A549 (cell line): ENCODE data around the gene TMEM129. TPM values are rescaled to one million over a fixed set of nuclear protein-coding genes. Genes with fewer than 3 reads are reported as not detected.

ENCODE experiments used
- ATAC-seq, 2 experiments: fragments of 200-7000 bp in 1 of 2; fragments of >200 bp in 1 of 2; cut with Nextera tagmentation in 1 of 2; cut with Tn5 transposase in 1 of 2; 3 replicates each; pipeline versions ENCODE4 v1.8.0 to v1.9.1; 2018 to 2020; ENCODE audit warnings: mild to moderate bottlenecking in 1 of 2, moderate library complexity in 1 of 2
- CTCF ChIA-PET: fragments of 300-600 bp; sonication (Branson Sonifier 250); formaldehyde crosslinking; extraction: SDS; loops from one replicate; lab custom pipeline; 2021; ENCODE audit warnings: antibody characterized with exemption, inconsistent platforms; lab: Yijun Ruan, JAX
- POLR2A ChIA-PET: fragments of 350-600 bp; formaldehyde crosslinking; extraction: SDS; loops from one replicate; lab custom pipeline; 2021; ENCODE audit warnings: antibody characterized with exemption, inconsistent platforms; lab: Yijun Ruan, JAX
- DNase-seq, 2 experiments: peaks; one replicate each; pipeline versions ENCODE4 v3.0.0 to v3.0.0-alpha.2; 2011 to 2016; ENCODE audit warnings: low read depth in 1 of 2, low spot score in 1 of 2
- FAIRE-seq: peaks from 2 replicates; lab custom pipeline; 2011; peaks lifted over from hg19 to GRCh38; lab: Jason Lieb, UNC
- H3K27ac ChIP-seq, 2 experiments: fragments of >200 bp; sonication (Bioruptor Twin); formaldehyde crosslinking; 3 replicates each; pipeline ENCODE4 v1.5.1; 2016 to 2017
- H3K4me1 ChIP-seq: fragments of >200 bp; sonication (Bioruptor Twin); formaldehyde crosslinking; 3 replicates; pipeline ENCODE4 v1.6.1; 2016
- H3K4me2 ChIP-seq: fragments of >200 bp; sonication (Bioruptor Twin); formaldehyde crosslinking; 3 replicates; pipeline ENCODE4 v1.6.1; 2016
- H3K4me3 ChIP-seq: fragments of >200 bp; sonication (Bioruptor Twin); formaldehyde crosslinking; 3 replicates; pipeline ENCODE4 v1.5.1; 2016
- H3K9me3 ChIP-seq: fragments of >200 bp; sonication (Bioruptor Twin); formaldehyde crosslinking; 3 replicates; pipeline ENCODE4 v1.6.1; 2016
- BCL3 ChIP-seq: fragments of >200 bp; sonication (Bioruptor Twin); formaldehyde crosslinking; IDR thresholded peaks from 3 replicates; pipeline ENCODE4 v1.6.1; 2016
- BHLHE40 ChIP-seq: IDR thresholded peaks from 2 replicates; pipeline ENCODE4 v1.6.1; 2012; ENCODE audit warnings: low read depth, low read length, inconsistent platforms
- CBX8 ChIP-seq: fragments of 200-600 bp; sonication (generic); IDR thresholded peaks from 2 replicates; pipeline ENCODE4 v1.6.1; 2016
- CHD2 ChIP-seq: fragments of 150-350 bp; IDR thresholded peaks from 2 replicates; pipeline ENCODE4 v1.6.1; 2014; ENCODE audit warnings: low read length; ENCODE audit not compliant: partially characterized antibody
- EHF ChIP-seq: fragments of 250-450 bp; sonication (Bioruptor Pico); IDR thresholded peaks from 2 replicates; pipeline ENCODE4 v1.5.0; 2020; ENCODE audit warnings: mild to moderate bottlenecking
- ESRRA ChIP-seq: fragments of 150-350 bp; IDR thresholded peaks from 2 replicates; pipeline ENCODE4 v1.6.1; 2014; ENCODE audit warnings: mild to moderate bottlenecking, low read length, borderline replicate concordance
- FOSB ChIP-seq: fragments of 250-450 bp; sonication (Bioruptor Pico); IDR thresholded peaks from 2 replicates; pipeline ENCODE4 v1.5.0; 2020; ENCODE audit warnings: mild to moderate bottlenecking, moderate library complexity
- FOSL2 ChIP-seq, 2 experiments: fragments of 450-650 bp in 1 of 2; fragments of >200 bp in 1 of 2; sonication (Bioruptor Twin) in 1 of 2; formaldehyde crosslinking; IDR thresholded peaks; 2 replicates each; pipeline versions ENCODE4 v1.5.0 to v1.6.1; 2016 to 2020; ENCODE audit warnings: mild to moderate bottlenecking in 1 of 2, moderate library complexity in 1 of 2
- GATA3 ChIP-seq: IDR thresholded peaks from 2 replicates; pipeline ENCODE4 v1.6.1; 2012; ENCODE audit warnings: borderline replicate concordance
- HEYL ChIP-seq: fragments of 250-450 bp; sonication (Bioruptor Pico); IDR thresholded peaks from 2 replicates; pipeline ENCODE4 v1.8.0; 2021; ENCODE audit warnings: mild to moderate bottlenecking, moderate library complexity
- HOXA7 ChIP-seq: fragments of 250-450 bp; sonication (Bioruptor Pico); IDR thresholded peaks from 2 replicates; pipeline ENCODE4 v1.5.0; 2020; ENCODE audit warnings: mild to moderate bottlenecking, moderate library complexity
- JUN ChIP-seq, 2 experiments: fragments of >200 bp; sonication (Bioruptor Twin); formaldehyde crosslinking; IDR thresholded peaks; 2 replicates in 1 of 2; 3 replicates in 1 of 2; pipeline ENCODE4 v1.6.1; 2016 to 2017
- JUNB ChIP-seq: fragments of >200 bp; sonication (Bioruptor Twin); formaldehyde crosslinking; IDR thresholded peaks from 2 replicates; pipeline ENCODE4 v1.6.1; 2016
- KDM1A ChIP-seq: fragments of 200-600 bp; sonication (generic); IDR thresholded peaks from 2 replicates; pipeline ENCODE4 v1.6.1; 2016; ENCODE audit warnings: low read depth, mild to moderate bottlenecking
- MAZ ChIP-seq: fragments of 150-350 bp; IDR thresholded peaks from 2 replicates; pipeline ENCODE4 v1.6.1; 2014; ENCODE audit warnings: antibody characterized with exemption, low read depth, low read length, borderline replicate concordance
- NPAS2 ChIP-seq: fragments of 250-450 bp; sonication (Bioruptor Pico); IDR thresholded peaks from 2 replicates; pipeline ENCODE4 v1.8.0; 2022; ENCODE audit warnings: mild to moderate bottlenecking, moderate library complexity, borderline replicate concordance
- NR3C1 ChIP-seq: fragments of >200 bp; sonication (Bioruptor Twin); formaldehyde crosslinking; IDR thresholded peaks from 3 replicates; pipeline ENCODE4 v1.6.1; 2017
- PHF8 ChIP-seq: fragments of 200-600 bp; sonication (generic); IDR thresholded peaks from 2 replicates; pipeline ENCODE4 v1.6.1; 2016; ENCODE audit warnings: low read depth, mild to moderate bottlenecking, antibody characterized with exemption, moderate library complexity, borderline replicate concordance
- SMC3 ChIP-seq: fragments of >200 bp; sonication (Bioruptor Twin); formaldehyde crosslinking; IDR thresholded peaks from 3 replicates; pipeline ENCODE4 v1.6.1; 2018; ENCODE audit warnings: inconsistent platforms
- TP53 ChIP-seq: fragments of 250-450 bp; sonication (Bioruptor Pico); IDR thresholded peaks from 2 replicates; pipeline ENCODE4 v1.5.0; 2021; ENCODE audit warnings: mild to moderate bottlenecking, moderate library complexity
- ZC3H11A ChIP-seq: fragments of 450-650 bp; IDR thresholded peaks from 2 replicates; pipeline ENCODE4 v1.6.1; 2014; ENCODE audit warnings: antibody characterized with exemption, mild to moderate bottlenecking
- ZNF302 ChIP-seq: fragments of 250-450 bp; sonication (Bioruptor Pico); IDR thresholded peaks from 2 replicates; pipeline ENCODE4 v1.9.0; 2021; ENCODE audit warnings: inconsistent platforms, mild to moderate bottlenecking, moderate library complexity
- ZSCAN20 ChIP-seq: fragments of 250-450 bp; sonication (Bioruptor Pico); IDR thresholded peaks from 2 replicates; pipeline ENCODE4 v1.8.0; 2022; ENCODE audit warnings: mild to moderate bottlenecking, moderate library complexity
- WGBS: methylation state at CpG from one replicate; pipeline ENCODE4 v1.1.6; 2017; ENCODE audit errors: missing lambda C conversion rate; 5-methylcytosine and 5-hydroxymethylcytosine counted together
- polyA plus RNA-seq, 4 experiments: library from polyadenylated mRNA; depleted of rRNA in 3 of 4; stranded (reverse); fragments of >200 nt; fragmentation: RNase III in 1 of 4; extraction: RNeasy Plus Mini Kit Qiagen cat#74134 plus additional on column Dnase treatment in 1 of 4; gene quantifications; 2 replicates in 3 of 4; 3 replicates in 1 of 4; pipeline ENCODE4 v1.2.3, GENCODE V29; 2011 to 2017
- TF ChIP-seq, protein P1 (sequence below): IDR thresholded peaks from 2 replicates; pipeline ENCODE4 v1.6.1; 2012
- TF ChIP-seq, protein P2 (sequence below): fragments of 200-600 bp; sonication (generic); IDR thresholded peaks from 2 replicates; pipeline ENCODE4 v1.6.1; 2016; ENCODE audit warnings: antibody characterized with exemption, mild to moderate bottlenecking, moderate library complexity
- TF ChIP-seq, protein P3 (sequence below): fragments of 250-450 bp; sonication (Bioruptor Pico); IDR thresholded peaks from 2 replicates; pipeline ENCODE4 v1.5.0; 2021; ENCODE audit warnings: mild to moderate bottlenecking, moderate library complexity, borderline replicate concordance

The TMEM129 gene
- polyA plus RNA-seq, 2 of the 4 experiments (the other 2 are of a cell fraction) = 12.7 to 20.4 TPM

DNA sequence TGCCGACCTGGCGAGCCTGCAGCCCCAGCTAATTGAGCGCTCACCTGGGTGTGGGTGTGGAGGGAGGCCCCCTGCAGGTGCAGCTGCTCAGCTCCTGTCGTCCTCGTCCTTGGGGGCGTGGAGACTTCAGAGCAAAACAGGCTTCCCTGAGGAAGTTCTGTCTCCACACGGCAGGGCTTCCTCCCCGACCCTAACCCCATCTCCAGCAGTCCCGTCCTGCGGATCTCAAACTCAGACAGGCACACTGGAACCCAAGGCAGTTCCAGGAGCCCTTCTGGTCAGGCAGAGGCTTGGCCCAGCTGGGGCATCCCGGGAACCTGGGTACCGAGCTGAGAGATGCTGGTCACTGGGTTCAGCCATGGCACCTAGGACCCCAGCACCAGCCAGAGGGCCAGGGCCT lies 24.6 kb upstream of the TMEM129 start:
- POLR2A ChIA-PET = no interaction called here
- Histone ChIP-seq H3K27ac (no peak overlapping the region), H3K4me2 (no peak overlapping the region), H3K9me3 (no peaks in the 10 kb centered on the region), H3K4me3 (no peak overlapping the region), H3K4me1 (no peaks in the 10 kb centered on the region; the same call in 2 of the 3 replicates)
- no peak for FAIRE-seq
- ATAC-seq = peak in 1 of 2 experiments; percentile 3; a peak in 1 of 6 replicates
- TF ChIP-seq, protein P1, sequence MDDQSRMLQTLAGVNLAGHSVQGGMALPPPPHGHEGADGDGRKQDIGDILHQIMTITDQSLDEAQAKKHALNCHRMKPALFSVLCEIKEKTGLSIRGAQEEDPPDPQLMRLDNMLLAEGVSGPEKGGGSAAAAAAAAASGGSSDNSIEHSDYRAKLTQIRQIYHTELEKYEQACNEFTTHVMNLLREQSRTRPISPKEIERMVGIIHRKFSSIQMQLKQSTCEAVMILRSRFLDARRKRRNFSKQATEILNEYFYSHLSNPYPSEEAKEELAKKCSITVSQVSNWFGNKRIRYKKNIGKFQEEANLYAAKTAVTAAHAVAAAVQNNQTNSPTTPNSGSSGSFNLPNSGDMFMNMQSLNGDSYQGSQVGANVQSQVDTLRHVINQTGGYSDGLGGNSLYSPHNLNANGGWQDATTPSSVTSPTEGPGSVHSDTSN = no peak
- no peak for TF ChIP-seq NPAS2 (CRISPR knock-in tag)
- TF ChIP-seq BCL3 = no peak
- no peak for TF ChIP-seq BHLHE40
- TF ChIP-seq ZC3H11A = no peak
- no peak for TF ChIP-seq EHF
- no peak for TF ChIP-seq NR3C1
- TF ChIP-seq ESRRA = no peak
- no peak for TF ChIP-seq PHF8
- TF ChIP-seq JUN (IDR thresholded peaks at IDR 0.05) = no peak
- TF ChIP-seq FOSB (CRISPR knock-in tag) = no peak
- TF ChIP-seq HOXA7 = no peak
- TF ChIP-seq GATA3 = no peak
- no peak for TF ChIP-seq SMC3
- no peak for TF ChIP-seq HEYL (CRISPR knock-in tag)
- TF ChIP-seq ZNF302 (CRISPR knock-in tag) = no peak
- no peak for TF ChIP-seq CBX8
- no peak for TF ChIP-seq FOSL2 (IDR thresholded peaks at IDR 0.05)
- no peak for TF ChIP-seq FOSL2 (CRISPR knock-in tag; IDR thresholded peaks at IDR 0.05)
- TF ChIP-seq CHD2 = no peak
- TF ChIP-seq, all 56 proteins: peak for 0
- no peak for DNase-seq
- WGBS = 100% methylated on average over 3 of the region's 12 CpGs
- CTCF ChIA-PET = interaction anchor here (0.8 to 13.8 kb wide), 18 partner anchors 8 to 195 kb away, joined by 3 to 227 read pairs (median 4); no protein-coding TSS in a partner anchor

DNA sequence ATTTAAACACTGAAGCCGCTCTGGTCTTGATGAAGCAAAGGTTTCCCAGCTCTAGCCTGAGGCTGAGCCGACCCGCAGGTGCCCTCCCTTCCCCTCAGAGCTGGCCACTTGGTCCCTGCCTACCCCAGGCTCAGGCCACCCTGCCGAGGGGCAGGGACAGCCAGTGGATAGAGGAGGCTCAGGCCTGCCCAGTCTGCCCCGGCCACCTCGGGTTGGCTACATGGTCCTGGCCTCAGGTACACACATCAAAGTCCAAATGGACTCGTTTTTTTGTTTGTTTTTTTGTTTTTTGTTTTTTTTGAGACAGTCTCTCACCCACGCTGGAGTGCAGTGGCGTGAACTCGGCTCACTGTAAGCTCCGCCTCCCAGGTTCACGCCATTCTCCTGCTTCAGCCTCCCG lies 24.0 kb upstream of the TMEM129 start:
- H3K9me3 ChIP-seq = no peaks in the 10 kb centered on the region
- ATAC-seq (no peak), DNase-seq (no peak), FAIRE-seq (no peak)
- H3K4me3 ChIP-seq = no peak overlapping the region
- no peak for TF ChIP-seq SMC3
- TF ChIP-seq KDM1A = no peak
- CTCF ChIA-PET = interaction anchor here (0.8 to 13.8 kb wide), 17 partner anchors 8 to 164 kb away, joined by 3 to 227 read pairs (median 4); no protein-coding TSS in a partner anchor
- POLR2A ChIA-PET = no interaction called here
- H3K4me1 ChIP-seq = no peaks in the 10 kb centered on the region; the same call in 2 of the 3 replicates
- WGBS = 86% methylated on average over 13 of the region's 13 CpGs
- H3K4me2 ChIP-seq = no peak overlapping the region
- H3K27ac ChIP-seq = no peak overlapping the region

GRCh38 chr4:1744552-1744951 lies 23.4 kb upstream of the TMEM129 start:
- WGBS = 94% methylated on average over 13 of the region's 14 CpGs
- ChIA-PET CTCF (interaction anchor here (1.1 to 13.8 kb wide), 7 partner anchors 15 to 164 kb away, joined by 5 to 227 read pairs (median 7); no protein-coding TSS in a partner anchor), POLR2A (no interaction called here)
- TF ChIP-seq ZSCAN20 (CRISPR knock-in tag) (no peak), BCL3 (no peak), EHF (no peak), TP53 (CRISPR knock-in tag) (no peak), KDM1A (no peak), JUN (IDR thresholded peaks at IDR 0.05) (no peak), JUNB (no peak), SMC3 (no peak), MAZ (no peak)
- TF ChIP-seq, protein P2, sequence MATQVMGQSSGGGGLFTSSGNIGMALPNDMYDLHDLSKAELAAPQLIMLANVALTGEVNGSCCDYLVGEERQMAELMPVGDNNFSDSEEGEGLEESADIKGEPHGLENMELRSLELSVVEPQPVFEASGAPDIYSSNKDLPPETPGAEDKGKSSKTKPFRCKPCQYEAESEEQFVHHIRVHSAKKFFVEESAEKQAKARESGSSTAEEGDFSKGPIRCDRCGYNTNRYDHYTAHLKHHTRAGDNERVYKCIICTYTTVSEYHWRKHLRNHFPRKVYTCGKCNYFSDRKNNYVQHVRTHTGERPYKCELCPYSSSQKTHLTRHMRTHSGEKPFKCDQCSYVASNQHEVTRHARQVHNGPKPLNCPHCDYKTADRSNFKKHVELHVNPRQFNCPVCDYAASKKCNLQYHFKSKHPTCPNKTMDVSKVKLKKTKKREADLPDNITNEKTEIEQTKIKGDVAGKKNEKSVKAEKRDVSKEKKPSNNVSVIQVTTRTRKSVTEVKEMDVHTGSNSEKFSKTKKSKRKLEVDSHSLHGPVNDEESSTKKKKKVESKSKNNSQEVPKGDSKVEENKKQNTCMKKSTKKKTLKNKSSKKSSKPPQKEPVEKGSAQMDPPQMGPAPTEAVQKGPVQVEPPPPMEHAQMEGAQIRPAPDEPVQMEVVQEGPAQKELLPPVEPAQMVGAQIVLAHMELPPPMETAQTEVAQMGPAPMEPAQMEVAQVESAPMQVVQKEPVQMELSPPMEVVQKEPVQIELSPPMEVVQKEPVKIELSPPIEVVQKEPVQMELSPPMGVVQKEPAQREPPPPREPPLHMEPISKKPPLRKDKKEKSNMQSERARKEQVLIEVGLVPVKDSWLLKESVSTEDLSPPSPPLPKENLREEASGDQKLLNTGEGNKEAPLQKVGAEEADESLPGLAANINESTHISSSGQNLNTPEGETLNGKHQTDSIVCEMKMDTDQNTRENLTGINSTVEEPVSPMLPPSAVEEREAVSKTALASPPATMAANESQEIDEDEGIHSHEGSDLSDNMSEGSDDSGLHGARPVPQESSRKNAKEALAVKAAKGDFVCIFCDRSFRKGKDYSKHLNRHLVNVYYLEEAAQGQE = no peak
- TF ChIP-seq, protein P3, sequence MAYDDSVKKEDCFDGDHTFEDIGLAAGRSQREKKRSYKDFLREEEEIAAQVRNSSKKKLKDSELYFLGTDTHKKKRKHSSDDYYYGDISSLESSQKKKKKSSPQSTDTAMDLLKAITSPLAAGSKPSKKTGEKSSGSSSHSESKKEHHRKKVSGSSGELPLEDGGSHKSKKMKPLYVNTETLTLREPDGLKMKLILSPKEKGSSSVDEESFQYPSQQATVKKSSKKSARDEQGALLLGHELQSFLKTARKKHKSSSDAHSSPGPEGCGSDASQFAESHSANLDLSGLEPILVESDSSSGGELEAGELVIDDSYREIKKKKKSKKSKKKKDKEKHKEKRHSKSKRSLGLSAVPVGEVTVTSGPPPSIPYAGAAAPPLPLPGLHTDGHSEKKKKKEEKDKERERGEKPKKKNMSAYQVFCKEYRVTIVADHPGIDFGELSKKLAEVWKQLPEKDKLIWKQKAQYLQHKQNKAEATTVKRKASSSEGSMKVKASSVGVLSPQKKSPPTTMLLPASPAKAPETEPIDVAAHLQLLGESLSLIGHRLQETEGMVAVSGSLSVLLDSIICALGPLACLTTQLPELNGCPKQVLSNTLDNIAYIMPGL (CRISPR knock-in tag) = no peak

More at GRCh38 chr4:1744552-1744951, 23.4 kb upstream of the TMEM129 start:
- no peaks in the 10 kb centered on the region; the same call in 2 of the 3 replicates for H3K4me1 ChIP-seq
- H3K4me2 ChIP-seq = no peak overlapping the region
- ATAC-seq (no peak), FAIRE-seq (no peak), DNase-seq (no peak)
- H3K4me3 ChIP-seq = no peak overlapping the region
- H3K27ac ChIP-seq = no peak overlapping the region
- H3K9me3 ChIP-seq = no peaks in the 10 kb centered on the region
